ENCODE results near the gene SHB.

DNA sequence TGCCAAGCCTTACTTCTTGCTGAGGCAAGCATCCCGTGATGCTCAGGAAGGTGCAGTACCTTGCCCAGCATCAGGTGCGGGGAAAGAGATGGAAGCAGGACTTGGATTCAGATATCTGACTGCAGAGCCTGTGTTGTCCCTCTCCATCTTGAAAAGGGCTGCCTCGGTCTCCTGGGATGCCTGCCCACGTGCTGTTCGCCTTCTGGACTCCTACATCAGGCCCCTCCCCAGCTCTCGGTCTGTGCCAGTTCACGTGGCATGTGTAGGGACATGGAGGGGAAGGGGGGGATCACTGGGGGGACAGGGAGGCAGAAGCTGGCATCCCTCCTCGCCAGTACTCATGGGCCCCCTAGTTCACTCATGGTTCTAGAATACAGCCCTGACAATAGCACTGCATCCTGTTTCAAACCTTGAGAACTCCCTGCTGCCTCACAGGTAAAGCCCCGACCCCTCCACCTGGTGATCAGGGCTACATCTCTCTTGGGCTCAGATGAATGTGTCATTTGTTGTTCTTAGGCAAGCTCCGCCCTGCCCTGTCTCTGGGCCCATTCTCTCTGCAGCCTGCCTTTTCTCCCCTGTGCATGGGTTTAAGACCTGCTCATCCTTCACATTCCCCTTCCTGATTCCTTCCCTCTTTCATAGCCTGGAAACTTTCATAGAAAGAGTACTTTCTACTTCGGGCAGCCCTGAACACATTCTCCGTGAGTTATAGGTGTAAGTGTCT, 126.2 kb downstream of the SHB start:
- TF ChIP-seq CTCF (IDR thresholded peaks at IDR 0.05): no peak
- no peak for TF ChIP-seq POLR2A (IDR thresholded peaks at IDR 0.05)
